CD4-positive, CD25-positive, alpha-beta regulatory T cell (primary cell): ENCODE measurements around the gene PBX1. TPM values are rescaled to one million over a fixed set of nuclear protein-coding genes. Genes with fewer than 3 reads are reported as not detected.
A peak's percentile ranks its signal among the peaks of the same experiment; 100 is the strongest.

ENCODE experiments used
- ATAC-seq, 2 donors: fragments of 150-1000 bp; cut with Tn5 transposase; one replicate each; pipeline ENCODE4 v1.10.0; 2021; ENCODE audit warnings: low read depth in 2 of 2, moderate number of reproducible peaks in 2 of 2, moderate library complexity in 1 of 2
- DNase-seq, 3 donors: peaks; one replicate each; pipeline versions ENCODE4 v3.0.0 to v3.0.0-alpha.2; 2012 to 2022; ENCODE audit warnings: mixed read lengths in 1 of 3
- H3K27ac ChIP-seq: one replicate; pipeline ENCODE4 v1.7.0; 2013; ENCODE audit warnings: mild to moderate bottlenecking, low read length; ENCODE audit not compliant: insufficient read depth, poor library complexity, severe bottlenecking
- H3K27me3 ChIP-seq: one replicate; pipeline ENCODE4 v1.7.0; 2013; ENCODE audit warnings: low read length; ENCODE audit not compliant: control insufficient read depth, insufficient read depth
- H3K36me3 ChIP-seq: one replicate; pipeline ENCODE4 v1.7.0; 2013; ENCODE audit warnings: mild to moderate bottlenecking, low read length, moderate library complexity; ENCODE audit not compliant: control insufficient read depth, insufficient read depth
- H3K4me1 ChIP-seq: 2 replicates; pipeline ENCODE4 v1.7.0; 2013; ENCODE audit warnings: mild to moderate bottlenecking, low read length; ENCODE audit not compliant: insufficient read depth, control insufficient read depth, poor library complexity, severe bottlenecking
- H3K4me3 ChIP-seq: one replicate; pipeline ENCODE4 v1.7.0; 2013; ENCODE audit warnings: low read depth, mild to moderate bottlenecking, low read length, moderate library complexity
- H3K9me3 ChIP-seq, 2 experiments: 1 replicate in 1 of 2; 2 replicates in 1 of 2; pipeline ENCODE4 v1.7.0; 2013; ENCODE audit warnings: low read length in 2 of 2, mild to moderate bottlenecking in 1 of 2, moderate library complexity in 1 of 2; ENCODE audit not compliant: control insufficient read depth in 2 of 2
- H3K27ac Mint-ChIP-seq, 3 donors: one replicate each; pipeline ENCODE4 v1.8.0; 2020 to 2022; ENCODE audit warnings: mild to moderate bottlenecking in 3 of 3, mixed read lengths in 3 of 3, moderate library complexity in 2 of 3
- H3K27me3 Mint-ChIP-seq: one replicate; pipeline ENCODE4 v1.8.0; 2022; ENCODE audit warnings: mild to moderate bottlenecking, mixed read lengths
- H3K36me3 Mint-ChIP-seq: one replicate; pipeline ENCODE4 v1.8.0; 2020; ENCODE audit warnings: mixed read lengths
- H3K4me1 Mint-ChIP-seq, 4 donors: one replicate each; pipeline ENCODE4 v1.8.0; 2020 to 2022; ENCODE audit warnings: mixed read lengths in 4 of 4, mild to moderate bottlenecking in 1 of 4
- H3K4me3 Mint-ChIP-seq, 4 donors: one replicate each; pipeline ENCODE4 v1.8.0; 2020 to 2022; ENCODE audit warnings: mild to moderate bottlenecking in 4 of 4, mixed read lengths in 4 of 4, moderate library complexity in 3 of 4
- H3K9me3 Mint-ChIP-seq, 7 donors: one replicate each; pipeline ENCODE4 v1.8.0; 2020 to 2022; ENCODE audit warnings: mixed read lengths in 7 of 7, mild to moderate bottlenecking in 3 of 7, moderate library complexity in 2 of 7
- polyA plus RNA-seq, 4 donors: library from polyadenylated mRNA; unstranded; fragments of 300-500 nt; fragmentation: Illumina TruSeq; gene quantifications; one replicate each; pipeline ENCODE4 v1.2.3, GENCODE V29; 2021
- total RNA-seq: library from RNA; stranded (reverse); gene quantifications from one replicate; pipeline ENCODE4 v1.2.3, GENCODE V29; 2022

Gene PBX1
- total and polyA plus RNA-seq, 5 donors from 2014 or later = 0.03 to 1.7 (median 0.10) TPM; not detected in 2

DNA sequence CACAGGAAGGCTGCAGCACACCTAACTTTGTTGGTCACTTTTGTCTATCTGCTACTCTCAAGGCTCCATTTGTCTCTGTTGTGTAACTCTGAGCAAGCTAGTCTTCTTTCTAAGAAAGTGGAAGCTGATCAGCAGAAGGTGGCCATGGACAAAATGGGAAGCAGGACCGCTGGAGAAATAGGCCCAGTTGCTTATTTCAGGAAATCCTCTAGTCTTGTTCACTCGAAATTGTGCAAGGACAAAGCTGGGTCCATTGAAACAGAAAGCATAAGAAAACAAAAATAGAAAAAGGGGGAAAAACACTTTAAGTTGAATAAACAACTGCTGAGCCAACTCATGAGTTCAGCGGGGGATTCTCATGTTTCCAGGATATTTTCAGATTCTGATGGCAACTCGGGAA, 150.1 kb downstream of the PBX1 start:
- Mint-ChIP-seq H3K27ac (no peak overlapping the region), H3K9me3 (no peaks in the 10 kb centered on the region), H3K4me1 (no peaks in the 10 kb centered on the region), H3K27me3 (no peaks in the 10 kb centered on the region), H3K36me3 (no peaks in the 10 kb centered on the region), H3K4me3 (no peak overlapping the region)
- no peaks in the 10 kb centered on the region for H3K27me3 ChIP-seq
- no peak for ATAC-seq
- no peak overlapping the region for H3K4me3 ChIP-seq
- DNase-seq = no peak
- no peaks in the 10 kb centered on the region for H3K4me1 ChIP-seq
- H3K9me3 ChIP-seq = no peaks in the 10 kb centered on the region
- no peak overlapping the region for H3K27ac ChIP-seq
- no peaks in the 10 kb centered on the region for H3K36me3 ChIP-seq

DNA sequence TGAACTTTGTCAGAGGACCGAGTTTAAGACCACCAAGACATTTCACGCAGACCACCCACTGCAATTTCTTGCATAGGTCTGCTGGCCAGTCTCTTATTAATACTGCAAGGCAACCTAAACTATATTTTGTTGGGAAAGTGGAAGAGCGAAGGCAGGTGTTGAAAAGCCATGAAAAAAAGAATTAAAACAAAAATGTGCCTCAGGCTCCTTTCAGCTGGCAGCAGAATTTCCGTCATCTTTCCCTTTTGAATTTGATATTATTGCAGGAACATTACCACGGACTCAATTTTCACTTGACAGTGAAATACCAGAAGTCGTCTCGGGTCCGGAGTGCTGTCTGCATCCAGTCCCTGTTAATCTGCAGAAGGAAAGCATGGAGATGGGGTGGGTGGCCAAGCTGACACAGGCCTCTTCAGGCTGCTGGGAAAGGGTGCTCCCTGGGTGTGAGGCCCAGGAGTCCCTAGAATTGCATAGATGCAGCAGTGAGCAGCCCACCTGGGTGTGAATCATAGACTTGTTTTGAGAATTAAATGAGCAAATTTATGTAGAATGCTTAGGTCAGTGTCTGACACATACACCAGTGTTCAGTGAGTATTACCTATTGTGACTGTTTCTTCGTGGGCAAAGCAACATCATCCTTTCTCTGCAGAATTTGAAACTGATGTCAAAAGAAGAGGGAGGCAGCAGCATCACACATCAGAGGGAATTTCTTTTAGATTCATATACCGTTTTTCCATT, 150.7 kb downstream of the PBX1 start:
- H3K27ac Mint-ChIP-seq = no peak overlapping the region
- no peaks in the 10 kb centered on the region for H3K36me3 Mint-ChIP-seq
- no peaks in the 10 kb centered on the region for H3K4me1 Mint-ChIP-seq
- no peak overlapping the region for H3K27ac ChIP-seq
- no peak overlapping the region for H3K4me3 ChIP-seq
- H3K4me1 ChIP-seq = no peaks in the 10 kb centered on the region
- no peak for DNase-seq
- no peak overlapping the region for H3K4me3 Mint-ChIP-seq
- H3K27me3 ChIP-seq = no peaks in the 10 kb centered on the region
- H3K27me3 Mint-ChIP-seq = no peaks in the 10 kb centered on the region
- ATAC-seq = no peak
- H3K36me3 ChIP-seq = no peaks in the 10 kb centered on the region
- H3K9me3 Mint-ChIP-seq = no peaks in the 10 kb centered on the region
- H3K9me3 ChIP-seq = no peaks in the 10 kb centered on the region

DNA sequence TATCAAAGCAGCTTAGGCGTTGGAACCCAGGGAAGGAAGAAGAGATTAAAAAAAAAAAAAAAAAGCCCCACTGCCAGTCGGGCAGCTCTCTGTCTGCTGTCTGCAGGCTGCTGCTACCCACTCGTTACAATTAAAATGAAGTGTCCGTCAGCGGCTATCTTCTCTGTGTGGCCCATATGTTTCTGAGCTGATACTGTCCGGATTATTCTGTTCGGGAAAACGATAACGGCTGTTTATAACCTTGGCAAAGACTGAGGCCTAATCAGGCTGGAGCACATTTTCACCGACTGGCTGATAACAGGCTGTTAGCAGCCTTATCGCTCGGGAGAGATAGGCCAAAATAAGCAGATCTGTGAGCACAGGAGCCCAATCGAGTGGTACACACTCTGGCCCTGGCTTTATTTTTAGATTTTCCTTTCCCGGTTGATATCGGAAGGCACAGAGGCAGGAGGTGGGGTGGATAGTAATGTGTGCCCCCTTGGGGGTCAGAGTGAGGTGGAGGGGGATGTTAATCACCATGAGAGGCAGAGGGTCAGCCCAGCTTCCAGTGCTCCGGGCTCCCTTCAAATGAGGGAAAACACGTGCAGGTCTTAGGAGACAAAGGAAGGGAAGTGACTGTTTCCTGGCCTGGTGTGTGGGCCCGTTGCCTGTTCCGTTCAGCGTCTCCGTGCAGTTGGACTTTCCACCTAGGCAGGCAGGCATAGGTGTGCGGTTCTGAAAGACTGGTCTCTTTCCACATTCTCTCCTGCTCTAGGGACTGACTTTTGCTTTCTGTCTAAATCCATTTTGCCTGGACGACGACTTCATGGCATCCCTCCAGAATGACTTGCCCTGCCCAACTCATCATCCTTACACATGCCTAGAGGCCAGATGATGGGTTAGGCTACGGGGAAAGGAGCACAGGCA, 153.4 kb downstream of the PBX1 start:
- Histone ChIP-seq H3K4me1 (no peaks in the 10 kb centered on the region), H3K27ac (no peak overlapping the region), H3K36me3 (no peaks in the 10 kb centered on the region), H3K4me3 (no peak overlapping the region), H3K9me3 (no peaks in the 10 kb centered on the region), H3K27me3 (no peaks in the 10 kb centered on the region)
- H3K4me1 Mint-ChIP-seq = no peaks in the 10 kb centered on the region
- H3K27me3 Mint-ChIP-seq = peaks cover 4% of the 10 kb centered on the region
- peaks cover 2% of the 10 kb centered on the region for H3K36me3 Mint-ChIP-seq
- ATAC-seq (no peak), DNase-seq (no peak)
- H3K27ac Mint-ChIP-seq = no peak overlapping the region
- H3K9me3 Mint-ChIP-seq = peaks cover 0 to 2% (median 0%) of the 10 kb centered on the region in 7 donors
- no peak overlapping the region for H3K4me3 Mint-ChIP-seq

DNA sequence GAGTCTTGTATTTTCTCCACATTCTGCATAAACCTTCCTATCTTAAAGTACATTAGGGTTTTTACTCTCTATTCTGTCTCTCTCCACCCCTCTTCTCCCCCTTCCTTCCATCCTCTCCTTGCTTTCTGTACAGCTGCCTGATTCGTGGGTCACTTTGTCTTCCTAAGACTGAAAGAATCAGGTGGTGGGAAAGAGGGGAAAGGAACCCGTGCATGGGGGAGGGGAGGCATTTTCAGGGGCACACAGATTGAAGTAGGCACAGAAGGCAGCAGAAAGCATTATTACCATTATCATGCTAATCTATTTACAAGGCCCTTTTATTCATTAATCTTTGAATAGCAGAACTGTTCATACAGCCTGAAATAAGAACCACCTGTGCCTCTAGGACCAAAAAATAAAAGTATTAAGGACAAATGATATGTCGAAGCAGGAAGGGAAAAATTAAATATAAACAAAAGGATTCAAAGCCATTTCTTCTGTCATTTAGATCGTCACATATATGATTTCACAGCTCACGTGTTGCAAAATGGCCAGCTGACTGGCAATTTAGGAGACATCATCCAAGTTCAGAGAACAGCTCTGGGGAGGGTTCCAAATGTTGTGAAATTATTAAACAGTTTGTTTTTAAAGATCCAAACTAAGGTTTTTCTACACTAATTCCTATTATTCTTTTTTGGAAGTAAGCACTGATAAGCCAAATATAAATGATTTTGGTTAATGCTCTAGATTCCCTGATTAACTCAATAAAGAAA, 154.6 kb downstream of the PBX1 start:
- H3K4me3 ChIP-seq = no peak overlapping the region
- no peak overlapping the region for H3K27ac Mint-ChIP-seq
- H3K36me3 Mint-ChIP-seq = peaks cover 2% of the 10 kb centered on the region
- no peak overlapping the region for H3K4me3 Mint-ChIP-seq
- peaks cover 5% of the 10 kb centered on the region for H3K27me3 Mint-ChIP-seq
- H3K4me1 Mint-ChIP-seq = no peaks in the 10 kb centered on the region
- H3K9me3 Mint-ChIP-seq = peaks cover 0 to 2% (median 0%) of the 10 kb centered on the region in 7 donors
- H3K4me1 ChIP-seq = no peaks in the 10 kb centered on the region
- DNase-seq (no peak), ATAC-seq (no peak)
- no peaks in the 10 kb centered on the region for H3K36me3 ChIP-seq
- no peak overlapping the region for H3K27ac ChIP-seq
- no peaks in the 10 kb centered on the region for H3K9me3 ChIP-seq
- no peaks in the 10 kb centered on the region for H3K27me3 ChIP-seq

DNA sequence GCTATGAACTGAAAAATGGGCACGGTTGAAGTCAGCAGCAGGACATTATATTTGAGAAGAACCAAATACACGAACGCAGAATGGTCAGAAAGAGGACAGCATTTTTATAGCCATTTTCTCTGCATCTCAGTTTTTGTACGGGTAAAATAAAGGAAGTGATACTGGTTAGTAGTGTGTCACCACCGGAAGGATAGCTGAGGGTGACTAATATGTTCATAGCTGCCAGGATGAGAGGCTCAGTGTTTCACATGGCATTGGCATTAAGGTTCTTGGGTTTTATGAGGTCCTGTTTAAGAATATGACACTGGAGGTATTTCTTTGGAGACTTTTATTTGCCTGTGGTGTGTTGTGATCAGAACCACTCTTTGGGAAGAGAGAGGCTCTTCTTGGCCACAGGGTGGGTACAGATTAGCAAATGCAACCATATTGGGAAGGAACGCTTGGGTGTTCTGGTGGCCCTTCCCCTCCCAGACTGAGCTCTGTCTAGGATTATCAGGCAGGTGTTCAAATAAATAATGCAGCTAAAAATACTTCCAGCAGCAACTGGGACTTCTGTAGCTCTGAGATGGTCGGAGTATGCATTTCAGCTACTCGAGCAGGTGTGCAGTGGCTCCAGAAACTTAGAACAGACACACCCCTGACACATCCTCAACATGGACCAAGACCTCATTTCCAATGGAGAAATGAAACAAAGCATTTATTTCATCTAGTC, 158.2 kb downstream of the PBX1 start:
- Histone ChIP-seq H3K4me3 (no peak overlapping the region), H3K27ac (no peak overlapping the region), H3K9me3 (no peaks in the 10 kb centered on the region), H3K4me1 (no peaks in the 10 kb centered on the region), H3K27me3 (no peaks in the 10 kb centered on the region), H3K36me3 (no peaks in the 10 kb centered on the region)
- Mint-ChIP-seq H3K36me3 (peaks cover 2% of the 10 kb centered on the region), H3K4me3 (no peak overlapping the region), H3K9me3 (peaks cover 0 to 4% (median 0%) of the 10 kb centered on the region in 7 donors), H3K27ac (no peak overlapping the region), H3K4me1 (no peaks in the 10 kb centered on the region), H3K27me3 (peaks cover 5% of the 10 kb centered on the region)
- DNase-seq (peak in 1 of 3 donors; percentile 0), ATAC-seq (no peak)

DNA sequence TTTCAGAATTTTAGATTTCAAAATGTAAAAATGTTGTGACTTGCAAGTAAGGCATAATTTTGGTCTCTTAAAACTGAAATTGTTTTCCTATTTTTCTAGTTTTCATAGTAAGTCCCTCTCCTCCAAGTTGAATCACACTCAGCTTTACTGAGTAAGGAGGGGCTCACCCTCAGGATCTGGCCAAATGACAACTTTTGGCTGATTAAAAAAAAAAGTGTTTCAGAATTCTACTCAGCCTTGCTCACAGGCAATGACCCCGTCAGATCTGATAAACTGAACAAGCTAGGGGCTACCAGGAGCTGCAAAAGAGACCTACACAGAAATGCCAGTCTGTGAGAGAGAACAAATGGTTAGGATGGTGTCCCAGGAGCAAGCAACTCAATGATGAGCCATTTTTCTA, 159.8 kb downstream of the PBX1 start:
- Mint-ChIP-seq H3K9me3 (peaks cover 0 to 4% (median 0%) of the 10 kb centered on the region in 7 donors), H3K27ac (no peak overlapping the region), H3K36me3 (peaks cover 2% of the 10 kb centered on the region), H3K27me3 (peaks cover 5% of the 10 kb centered on the region), H3K4me3 (no peak overlapping the region), H3K4me1 (no peaks in the 10 kb centered on the region)
- Histone ChIP-seq H3K9me3 (no peaks in the 10 kb centered on the region), H3K4me3 (no peak overlapping the region), H3K4me1 (no peaks in the 10 kb centered on the region), H3K27me3 (no peaks in the 10 kb centered on the region), H3K36me3 (no peaks in the 10 kb centered on the region), H3K27ac (no peak overlapping the region)
- no peak for DNase-seq
- no peak for ATAC-seq
